HT-29 (cell line): ENCODE data around the gene TMEM175. TPM values are rescaled to one million over a fixed set of nuclear protein-coding genes. Genes with fewer than 3 reads are reported as not detected.

Experiments used
- DNase-seq: peaks from one replicate; pipeline ENCODE4 v3.0.0-alpha.2; 2015; ENCODE audit warnings: low spot score
- total RNA-seq: library from RNA; depleted of rRNA; stranded (reverse); fragments of >200 nt; shearing (Covaris generic); gene quantifications from 2 replicates; pipeline ENCODE4 v1.2.3, GENCODE V29; 2014

Gene TMEM175
- total RNA-seq, 1 experiment from 2014 or later, result 13.7 TPM

GRCh38 chr4:899556-899906 lies 32.7 kb upstream of the TMEM175 start:
- DNase-seq, result no peak

GRCh38 chr4:900073-900472 lies 32.2 kb upstream of the TMEM175 start:
- no peak for DNase-seq

DNA sequence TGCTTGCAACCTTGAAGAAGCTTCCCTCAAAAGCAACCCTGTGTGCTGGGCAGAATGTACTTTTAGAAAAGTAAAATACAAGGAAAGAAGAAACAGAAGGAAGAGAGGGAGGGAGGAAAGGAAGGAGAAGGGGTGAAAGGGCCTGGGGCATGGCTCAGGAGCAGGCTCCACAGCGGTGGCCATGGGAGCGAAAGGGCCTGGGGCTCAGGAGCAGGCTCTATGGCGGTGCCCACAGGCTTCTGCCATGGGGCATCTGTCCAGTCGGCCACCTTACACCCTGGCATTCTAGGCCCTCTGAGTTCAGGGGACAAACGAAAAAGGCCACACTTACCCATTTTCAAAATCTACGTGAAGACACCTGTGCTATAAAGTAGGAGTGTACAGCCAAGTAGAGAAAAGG lies 31.5 kb upstream of the TMEM175 start:
- no peak for DNase-seq

- no peak for DNase-seq
Measured at GRCh38 chr4:901192-901910, 30.9 kb upstream of the TMEM175 start.

- no peak for DNase-seq
Measured at GRCh38 chr4:903066-904046, 28.9 kb upstream of the TMEM175 start.

GRCh38 chr4:905485-906338 lies 26.5 kb upstream of the TMEM175 start:
- no peak for DNase-seq

- DNase-seq, result no peak
Measured at GRCh38 chr4:906339-907102, 25.7 kb upstream of the TMEM175 start.

GRCh38 chr4:907103-907400 lies 25.2 kb upstream of the TMEM175 start:
- no peak for DNase-seq

GRCh38 chr4:907691-908425 lies 24.4 kb upstream of the TMEM175 start:
- no peak for DNase-seq

DNA sequence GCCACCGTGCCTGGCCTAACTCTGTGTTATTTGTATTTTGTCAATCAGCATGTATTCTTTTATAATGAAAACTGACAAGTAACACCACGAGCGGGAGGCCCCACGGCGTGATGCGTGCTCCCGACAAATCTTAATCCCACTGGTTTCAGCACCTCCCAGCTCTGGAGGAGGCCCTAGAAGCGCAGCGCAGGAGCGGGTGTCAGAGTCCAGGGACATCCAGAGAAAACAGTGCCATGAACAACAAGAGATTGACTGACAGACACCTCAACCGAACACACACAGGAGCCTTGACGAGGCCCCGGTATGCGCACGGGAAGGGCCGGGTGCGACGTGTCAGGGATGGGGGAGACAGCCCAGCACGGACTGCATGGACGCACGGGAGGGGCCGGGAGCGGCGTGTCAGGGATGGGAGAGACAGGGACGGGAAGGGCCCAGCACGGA lies 23.1 kb upstream of the TMEM175 start:
- no peak for DNase-seq

GRCh38 chr4:909821-910220 lies 22.4 kb upstream of the TMEM175 start:
- no peak for DNase-seq

- no peak for DNase-seq
Measured at GRCh38 chr4:910366-911091, 21.7 kb upstream of the TMEM175 start.

GRCh38 chr4:911221-911751 lies 21.0 kb upstream of the TMEM175 start:
- DNase-seq, result no peak

DNA sequence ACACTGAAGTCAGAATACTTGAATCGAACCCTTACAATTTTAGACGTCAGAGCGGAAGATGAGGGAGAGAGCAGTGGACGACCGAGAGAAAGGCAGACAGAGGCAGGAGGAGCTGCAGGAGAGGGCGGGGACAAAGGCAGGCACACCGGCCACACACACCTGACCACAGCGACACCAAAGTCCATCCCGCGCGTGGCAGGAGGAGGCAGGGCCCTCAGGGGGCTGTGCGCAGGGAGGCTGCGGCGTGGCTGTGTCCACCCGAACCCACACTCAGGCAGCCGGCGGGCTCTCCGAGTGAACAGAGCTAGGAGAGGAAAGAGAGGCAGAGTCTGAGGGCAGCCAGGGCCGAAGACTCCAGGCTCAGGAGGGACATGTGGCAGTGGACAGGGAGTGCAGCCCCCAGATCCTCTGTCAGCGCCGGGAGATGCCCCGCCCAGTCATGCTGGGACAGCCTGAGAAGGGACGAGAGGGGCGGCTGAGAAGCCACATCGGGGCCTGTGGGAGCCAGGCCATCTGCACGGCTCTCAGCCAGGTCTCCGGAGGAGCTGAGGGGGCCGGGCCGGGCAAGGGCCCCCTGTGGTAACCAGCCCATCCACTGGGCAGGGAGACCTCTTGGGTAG lies 20.3 kb upstream of the TMEM175 start:
- DNase-seq, result peak; percentile 21

DNA sequence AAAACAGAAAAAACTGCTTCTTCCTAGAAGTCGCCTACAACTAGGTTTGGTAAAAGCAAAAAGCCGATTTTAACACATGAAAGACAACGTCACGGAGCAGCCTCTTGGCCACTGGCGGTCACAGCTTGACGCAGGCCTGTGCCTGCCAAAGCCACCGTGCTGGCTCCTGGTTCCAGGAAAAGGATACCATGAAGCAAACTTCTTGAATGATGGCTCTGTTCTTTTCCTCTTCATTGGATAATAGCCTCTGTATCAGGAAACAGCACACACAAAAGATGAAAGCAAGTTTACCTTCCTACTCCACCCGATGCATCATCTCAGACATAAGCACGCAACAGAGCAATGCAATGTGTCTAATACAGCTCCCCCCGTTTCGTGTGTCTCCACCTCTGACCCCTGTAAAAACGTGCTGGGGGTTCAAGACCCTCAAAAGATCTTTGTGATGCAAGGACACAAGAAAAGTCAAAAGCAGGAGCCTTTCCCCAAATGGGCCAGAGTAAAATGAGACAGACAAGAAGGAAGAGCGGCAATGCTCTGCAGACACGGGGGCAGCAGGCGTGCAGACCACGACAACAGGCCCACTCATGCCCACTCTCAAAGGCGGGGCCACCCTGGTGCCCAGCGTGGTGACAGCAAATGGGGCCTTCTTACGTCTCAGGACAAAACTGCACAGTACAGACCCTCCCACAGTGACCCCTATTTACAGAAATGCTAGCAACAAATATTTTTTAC lies 19.5 kb upstream of the TMEM175 start:
- peak; percentile 54 for DNase-seq

GRCh38 chr4:913280-913618 lies 19.0 kb upstream of the TMEM175 start:
- no peak for DNase-seq

GRCh38 chr4:914531-914930 lies 17.7 kb upstream of the TMEM175 start:
- no peak for DNase-seq

- no peak for DNase-seq
Measured at GRCh38 chr4:915041-915474, 17.2 kb upstream of the TMEM175 start.
